OCI-LY1 (cell line): Measurements from ENCODE around the gene RCAN2.

ENCODE experiments used
- H2AFZ ChIP-seq: fragments of 200-600 bp; sonication (generic), shearing (Covaris generic); 2 replicates; pipeline ENCODE4 v1.6.0; 2014; ENCODE audit warnings: antibody characterized with exemption, mild to moderate bottlenecking, low read length
- H3F3A ChIP-seq: fragments of 200-600 bp; sonication (generic), shearing (Covaris generic); 2 replicates; pipeline ENCODE4 v1.6.0; 2014; ENCODE audit warnings: mild to moderate bottlenecking, antibody characterized with exemption, low read length, moderate library complexity; ENCODE audit not compliant: insufficient read depth
- H3K27ac ChIP-seq: fragments of 200-600 bp; sonication (generic); 2 replicates; pipeline ENCODE4 v1.5.1; 2014; ENCODE audit warnings: low read length, mixed run types, mild to moderate bottlenecking, low read depth; ENCODE audit not compliant: poor library complexity, severe bottlenecking
- H3K27me3 ChIP-seq: fragments of 200-600 bp; sonication (generic); 2 replicates; pipeline ENCODE4 v1.6.0; 2014; ENCODE audit warnings: antibody characterized with exemption, mild to moderate bottlenecking, low read length, moderate library complexity; ENCODE audit not compliant: insufficient read depth
- H3K36me3 ChIP-seq: fragments of 200-600 bp; sonication (generic); 2 replicates; pipeline ENCODE4 v1.6.1; 2014; ENCODE audit warnings: mild to moderate bottlenecking, antibody characterized with exemption, low read length, moderate library complexity, mixed read lengths; ENCODE audit not compliant: insufficient read depth
- H3K4me1 ChIP-seq: fragments of 200-600 bp; sonication (generic); 2 replicates; pipeline ENCODE4 v1.5.1; 2014; ENCODE audit warnings: mild to moderate bottlenecking, low read length, moderate library complexity; ENCODE audit not compliant: insufficient read depth, severe bottlenecking
- H3K4me2 ChIP-seq: fragments of 200-600 bp; sonication (generic), shearing (Covaris generic); 2 replicates; pipeline ENCODE4 v1.6.1; 2014; ENCODE audit warnings: low read length
- H3K4me3 ChIP-seq: fragments of 200-600 bp; sonication (generic); 2 replicates; pipeline ENCODE4 v1.5.1; 2014; ENCODE audit warnings: low read length, low read depth, mild to moderate bottlenecking, mixed read lengths; ENCODE audit not compliant: poor library complexity, severe bottlenecking
- H3K79me2 ChIP-seq: fragments of 200-600 bp; shearing (Covaris generic); 2 replicates; pipeline ENCODE4 v1.6.1; 2016; ENCODE audit warnings: mixed run types, low read length, mixed read lengths; ENCODE audit not compliant: insufficient read depth
- H3K9ac ChIP-seq: fragments of 200-600 bp; sonication (generic), shearing (Covaris generic); 2 replicates; pipeline ENCODE4 v1.6.1; 2014; ENCODE audit warnings: mild to moderate bottlenecking, low read length, mixed read lengths
- H3K9me2 ChIP-seq: fragments of 200-600 bp; sonication (generic), shearing (Covaris generic); 2 replicates; pipeline ENCODE4 v1.6.1; 2014; ENCODE audit warnings: low read depth, mild to moderate bottlenecking, low read length, mixed read lengths
- H3K9me3 ChIP-seq: fragments of 200-600 bp; shearing (Covaris generic); 2 replicates; pipeline ENCODE4 v1.6.1; 2014; ENCODE audit warnings: low read length, mixed read lengths
- H4K20me1 ChIP-seq: fragments of 200-600 bp; sonication (generic), shearing (Covaris generic); 2 replicates; pipeline ENCODE4 v1.6.0; 2016; ENCODE audit warnings: mild to moderate bottlenecking, low read length; ENCODE audit not compliant: insufficient read depth
- CTCF ChIP-seq: fragments of 200-600 bp; sonication (generic), shearing (Covaris generic); IDR thresholded peaks from 2 replicates; pipeline ENCODE4 v1.5.1; 2017; ENCODE audit warnings: mild to moderate bottlenecking, antibody characterized with exemption, low read length, moderate library complexity, mixed read lengths
- EZH2 ChIP-seq: fragments of 200-600 bp; sonication (generic), shearing (Covaris generic); IDR thresholded peaks from 2 replicates; pipeline ENCODE4 v1.8.0; 2017; ENCODE audit warnings: borderline replicate concordance, mixed run types, mild to moderate bottlenecking, antibody characterized with exemption, low read length, moderate library complexity, mixed read lengths

The RCAN2 gene

GRCh38 chr6:46219661-46220060 lies 271.6 kb downstream of the RCAN2 start:
- TF ChIP-seq CTCF (no peak), EZH2 (no peak)
- H3F3A ChIP-seq, result no peaks in the 10 kb centered on the region
- H3K4me1 ChIP-seq, result peaks cover 29% of the 10 kb centered on the region
- H2AFZ ChIP-seq, result no peak overlapping the region
- H3K9ac ChIP-seq, result no peak overlapping the region
- H3K4me3 ChIP-seq, result no peak overlapping the region
- H3K27ac ChIP-seq, result peak overlapping the region; percentile 74
- no peaks in the 10 kb centered on the region for H3K9me2 ChIP-seq
- no peaks in the 10 kb centered on the region for H3K79me2 ChIP-seq
- H3K4me2 ChIP-seq, result no peak overlapping the region
- H3K36me3 ChIP-seq, result no peaks in the 10 kb centered on the region
- no peaks in the 10 kb centered on the region for H4K20me1 ChIP-seq
- H3K9me3 ChIP-seq, result no peaks in the 10 kb centered on the region
- no peaks in the 10 kb centered on the region for H3K27me3 ChIP-seq

GRCh38 chr6:46218457-46218856 lies 272.8 kb downstream of the RCAN2 start:
- H3F3A ChIP-seq, result no peaks in the 10 kb centered on the region
- H3K9ac ChIP-seq, result no peak overlapping the region
- no peaks in the 10 kb centered on the region for H3K9me2 ChIP-seq
- no peak for TF ChIP-seq EZH2
- no peak for TF ChIP-seq CTCF
- H3K9me3 ChIP-seq, result no peaks in the 10 kb centered on the region
- no peak overlapping the region for H3K27ac ChIP-seq
- no peak overlapping the region for H2AFZ ChIP-seq
- H4K20me1 ChIP-seq, result no peaks in the 10 kb centered on the region
- H3K36me3 ChIP-seq, result no peaks in the 10 kb centered on the region
- no peak overlapping the region for H3K4me2 ChIP-seq
- H3K4me3 ChIP-seq, result no peak overlapping the region
- H3K4me1 ChIP-seq, result peaks cover 29% of the 10 kb centered on the region
- no peaks in the 10 kb centered on the region for H3K27me3 ChIP-seq
- H3K79me2 ChIP-seq, result no peaks in the 10 kb centered on the region

GRCh38 chr6:46217671-46218131 lies 273.5 kb downstream of the RCAN2 start:
- H4K20me1 ChIP-seq, result no peaks in the 10 kb centered on the region
- H3K4me3 ChIP-seq, result no peak overlapping the region
- no peak overlapping the region for H3K9ac ChIP-seq
- no peak for TF ChIP-seq CTCF
- no peak for TF ChIP-seq EZH2
- no peak overlapping the region for H2AFZ ChIP-seq
- H3K9me2 ChIP-seq, result no peaks in the 10 kb centered on the region
- H3K27me3 ChIP-seq, result no peaks in the 10 kb centered on the region
- H3F3A ChIP-seq, result no peaks in the 10 kb centered on the region
- H3K4me1 ChIP-seq, result peaks cover 29% of the 10 kb centered on the region
- H3K36me3 ChIP-seq, result no peaks in the 10 kb centered on the region
- no peak overlapping the region for H3K4me2 ChIP-seq
- no peak overlapping the region for H3K27ac ChIP-seq
- no peaks in the 10 kb centered on the region for H3K79me2 ChIP-seq
- no peaks in the 10 kb centered on the region for H3K9me3 ChIP-seq
